Stomach smooth muscle (tissue), 2 donors: Measurements from ENCODE around the gene BMPR1A.
A peak's percentile ranks its signal among the peaks of the same experiment; 100 is the strongest.
"Not testable (repeated sequence)": the region's sequence is repeated elsewhere in the genome, so short reads cannot be mapped to it uniquely, and the experiment has no call there.

Experiments used
- H3K27ac ChIP-seq: one replicate; pipeline ENCODE4 v1.7.0; 2013; ENCODE audit warnings: mild to moderate bottlenecking, low read length, inconsistent platforms
- H3K27me3 ChIP-seq, 2 donors: one replicate each; pipeline ENCODE4 v1.7.0; 2013; ENCODE audit warnings: low read length in 2 of 2; ENCODE audit not compliant: insufficient read depth in 2 of 2, control insufficient read depth in 1 of 2
- H3K36me3 ChIP-seq, 2 donors: one replicate each; pipeline ENCODE4 v1.7.0; 2013; ENCODE audit warnings: low read length in 2 of 2; ENCODE audit not compliant: control insufficient read depth in 2 of 2, insufficient read depth in 2 of 2
- H3K4me1 ChIP-seq: one replicate; pipeline ENCODE4 v1.7.0; 2013; ENCODE audit warnings: low read length; ENCODE audit not compliant: control insufficient read depth, insufficient read depth
- H3K4me3 ChIP-seq, 2 donors: one replicate each; pipeline ENCODE4 v1.7.0; 2013; ENCODE audit warnings: low read length in 2 of 2
- H3K9ac ChIP-seq, 2 donors: one replicate each; pipeline ENCODE4 v1.7.0; 2013; ENCODE audit warnings: low read length in 2 of 2, mild to moderate bottlenecking in 1 of 2
- H3K9me3 ChIP-seq, 2 donors: one replicate each; pipeline ENCODE4 v1.7.0; 2013; ENCODE audit warnings: low read length in 2 of 2; ENCODE audit not compliant: control insufficient read depth in 2 of 2
- donor health status: healthy.
- donor health status: Pancreatic carcinoma.

Gene BMPR1A

GRCh38 chr10:86938260-86938659 lies 181.8 kb downstream of the BMPR1A start:
- Histone ChIP-seq H3K36me3 (peaks cover 0 to 2% of the 10 kb centered on the region in 2 donors), H3K4me3 (no peak overlapping the region), H3K4me1 (peaks cover 17% of the 10 kb centered on the region), H3K27me3 (peaks cover 0 to 14% of the 10 kb centered on the region in 2 donors), H3K9me3 (no peaks in the 10 kb centered on the region), H3K27ac (no peak overlapping the region), H3K9ac (no peak overlapping the region)

- H3K9me3 ChIP-seq, H3K9ac ChIP-seq, H3K36me3 ChIP-seq, H3K27ac ChIP-seq, H3K4me3 ChIP-seq: not testable (repeated sequence)
- H3K4me1 ChIP-seq: peaks cover 20% of the 10 kb centered on the region
- peaks cover 7 to 24% of the 10 kb centered on the region in 2 donors for H3K27me3 ChIP-seq
These were observed 183.7 kb downstream of the BMPR1A start for GRCh38 chr10:86940076-86940475.

DNA sequence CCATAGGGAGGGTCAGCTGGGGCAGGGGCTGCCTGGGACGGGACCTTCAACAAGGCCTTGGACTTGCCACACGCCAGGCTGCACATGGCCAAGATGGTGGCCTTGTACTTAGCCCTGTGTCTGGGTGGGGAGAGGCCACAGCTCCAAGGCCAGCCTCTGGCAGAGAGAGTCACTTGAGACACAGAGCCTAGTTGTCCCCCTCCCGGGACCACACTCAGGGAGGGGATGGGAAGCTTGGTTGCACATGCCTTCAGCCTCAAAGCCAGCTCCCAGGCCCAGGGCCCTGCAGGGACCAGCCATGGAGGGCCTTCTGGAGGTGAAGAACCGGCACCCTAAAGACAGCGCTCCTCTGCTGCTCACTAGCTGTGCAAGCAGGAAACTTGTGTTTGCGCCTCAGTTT lies 184.3 kb downstream of the BMPR1A start:
- Histone ChIP-seq H3K27ac (no peak overlapping the region), H3K27me3 (peaks cover 11 to 24% of the 10 kb centered on the region in 2 donors), H3K4me1 (peaks cover 26% of the 10 kb centered on the region), H3K9ac (no peak overlapping the region), H3K4me3 (no peak overlapping the region), H3K36me3 (peaks cover 0 to 2% of the 10 kb centered on the region in 2 donors), H3K9me3 (no peaks in the 10 kb centered on the region)

DNA sequence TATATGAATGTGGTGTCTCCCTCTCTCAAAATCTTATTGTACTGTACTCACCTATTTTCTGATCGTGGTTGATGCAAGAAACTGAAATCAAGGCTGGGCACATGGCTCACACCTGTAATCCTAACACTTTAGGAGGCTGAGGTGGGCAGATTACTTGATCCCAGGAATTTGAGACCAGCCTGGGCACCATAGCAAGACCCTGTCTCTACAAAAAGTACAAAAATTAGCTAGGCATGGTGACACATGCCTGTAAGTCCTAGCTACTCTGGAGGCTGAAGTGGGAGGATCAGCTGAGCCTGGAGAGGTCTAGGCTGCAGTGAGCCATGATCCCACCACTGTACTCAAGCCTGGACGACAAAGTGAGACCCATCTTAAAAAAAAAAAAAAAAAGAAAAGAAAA lies 185.0 kb downstream of the BMPR1A start:
- Histone ChIP-seq H3K9me3 (no peaks in the 10 kb centered on the region), H3K9ac (no peak overlapping the region), H3K27me3 (peaks cover 18 to 24% of the 10 kb centered on the region in 2 donors), H3K4me3 (no peak overlapping the region), H3K4me1 (peaks cover 32% of the 10 kb centered on the region), H3K36me3 (peaks cover 0 to under 1% of the 10 kb centered on the region in 2 donors), H3K27ac (no peak overlapping the region)

GRCh38 chr10:86941991-86942421 lies 185.6 kb downstream of the BMPR1A start:
- H3K4me3 ChIP-seq: peak overlapping the region in 1 of 2 donors; percentile 35
- H3K36me3 ChIP-seq: no peaks in the 10 kb centered on the region
- H3K4me1 ChIP-seq: peaks cover 33% of the 10 kb centered on the region
- H3K27ac ChIP-seq: no peak overlapping the region
- no peak overlapping the region for H3K9ac ChIP-seq
- no peaks in the 10 kb centered on the region for H3K9me3 ChIP-seq
- H3K27me3 ChIP-seq: peaks cover 21 to 27% of the 10 kb centered on the region in 2 donors

GRCh38 chr10:86942441-86943315 lies 186.3 kb downstream of the BMPR1A start:
- H3K27ac ChIP-seq: no peak overlapping the region
- H3K4me1 ChIP-seq: peaks cover 31% of the 10 kb centered on the region
- no peaks in the 10 kb centered on the region for H3K9me3 ChIP-seq
- no peaks in the 10 kb centered on the region for H3K36me3 ChIP-seq
- peak overlapping the region in 1 of 2 donors; percentile 35 for H3K4me3 ChIP-seq
- peaks cover 23 to 28% of the 10 kb centered on the region in 2 donors for H3K27me3 ChIP-seq
- H3K9ac ChIP-seq: no peak overlapping the region

DNA sequence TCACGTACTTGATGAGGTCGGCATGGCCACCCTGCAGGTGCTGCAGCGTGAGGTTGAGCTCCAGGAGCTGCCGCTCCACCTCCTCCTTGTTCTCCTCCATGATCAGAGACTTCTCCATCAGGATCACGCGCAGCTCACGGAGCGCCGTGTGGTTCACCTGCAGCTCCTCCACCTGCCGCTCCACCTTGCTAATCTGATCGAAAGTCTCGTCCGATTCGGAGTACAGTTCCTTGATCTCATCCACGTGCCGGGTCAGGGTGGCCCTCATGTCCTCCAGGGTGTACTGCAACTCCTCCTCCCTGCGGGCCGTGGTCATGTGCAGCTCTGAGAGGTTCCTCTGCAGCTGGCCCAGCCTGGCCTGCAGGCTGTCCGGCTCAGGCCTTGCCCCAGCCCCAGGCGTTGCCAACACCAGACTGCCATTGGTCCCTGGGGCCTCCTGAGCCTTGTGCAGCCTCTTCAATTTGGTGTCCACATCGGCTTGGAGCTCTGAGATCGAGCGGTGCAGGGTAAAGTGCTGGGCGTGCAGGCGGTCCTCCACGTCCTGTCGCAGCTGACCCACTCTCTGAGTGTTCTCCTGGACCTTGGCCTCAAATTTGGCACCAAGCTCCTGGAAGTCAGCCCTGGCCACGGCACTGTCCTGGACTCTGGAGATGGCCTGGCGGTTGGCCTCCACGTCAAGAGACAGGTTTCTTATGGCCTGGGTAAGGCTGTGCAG lies 187.1 kb downstream of the BMPR1A start:
- H3K9me3 ChIP-seq: no peaks in the 10 kb centered on the region
- H3K9ac ChIP-seq: no peak overlapping the region
- no peak overlapping the region for H3K27ac ChIP-seq
- H3K36me3 ChIP-seq: no peaks in the 10 kb centered on the region
- H3K4me3 ChIP-seq: no peak overlapping the region
- H3K4me1 ChIP-seq: peaks cover 30% of the 10 kb centered on the region
- H3K27me3 ChIP-seq: peaks cover 23 to 28% of the 10 kb centered on the region in 2 donors

GRCh38 chr10:86944031-86944419 lies 187.6 kb downstream of the BMPR1A start:
- Histone ChIP-seq H3K36me3 (no peaks in the 10 kb centered on the region), H3K9me3 (no peaks in the 10 kb centered on the region), H3K4me3 (no peak overlapping the region), H3K27me3 (peaks cover 23 to 28% of the 10 kb centered on the region in 2 donors), H3K4me1 (peaks cover 28% of the 10 kb centered on the region), H3K9ac (no peak overlapping the region), H3K27ac (no peak overlapping the region)

DNA sequence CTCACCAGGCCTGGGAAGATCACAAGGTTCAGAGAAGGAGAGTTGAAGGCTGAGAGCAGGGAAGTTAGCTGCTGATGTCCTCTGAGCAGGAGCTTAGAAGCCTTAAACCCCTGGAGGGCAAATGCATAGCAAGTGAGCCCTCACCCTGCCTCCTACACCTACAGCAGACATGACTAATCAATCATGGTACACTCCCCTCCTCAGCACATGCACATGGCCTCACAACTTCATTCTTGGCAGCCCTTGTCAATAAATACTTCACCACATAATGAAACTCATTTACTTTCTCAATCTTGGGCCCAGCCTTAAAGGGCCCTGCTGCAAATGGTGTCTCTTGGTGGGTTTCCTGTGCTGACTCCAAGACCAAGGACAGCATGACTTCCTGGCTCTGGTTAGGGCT lies 188.1 kb downstream of the BMPR1A start:
- Histone ChIP-seq H3K36me3 (no peaks in the 10 kb centered on the region), H3K4me3 (no peak overlapping the region), H3K27ac (no peak overlapping the region), H3K9me3 (no peaks in the 10 kb centered on the region), H3K4me1 (peaks cover 26% of the 10 kb centered on the region), H3K9ac (no peak overlapping the region), H3K27me3 (peaks cover 23 to 28% of the 10 kb centered on the region in 2 donors)

DNA sequence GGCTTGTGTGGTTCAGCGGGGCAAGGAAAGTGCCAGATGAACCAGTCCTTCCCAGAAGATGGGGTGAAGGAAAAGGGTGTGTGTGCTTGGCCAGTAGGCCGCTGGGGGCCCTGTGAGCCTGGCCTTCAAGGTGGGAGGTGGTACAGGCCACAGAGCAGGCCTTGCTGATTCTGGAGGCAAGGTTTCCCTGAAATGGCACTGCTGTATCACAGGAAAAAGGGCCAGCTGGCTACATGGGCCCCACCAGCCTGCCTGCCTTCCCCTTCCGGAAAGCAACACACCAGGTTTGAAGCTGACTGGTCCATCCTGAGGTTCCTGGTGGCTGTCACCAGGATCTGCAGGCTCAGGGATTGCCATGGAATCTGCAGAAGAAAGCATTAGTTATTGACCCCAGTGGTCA lies 188.5 kb downstream of the BMPR1A start:
- Histone ChIP-seq H3K9ac (no peak overlapping the region), H3K27me3 (peaks cover 23 to 28% of the 10 kb centered on the region in 2 donors), H3K4me3 (no peak overlapping the region), H3K9me3 (no peaks in the 10 kb centered on the region), H3K36me3 (no peaks in the 10 kb centered on the region), H3K27ac (no peak overlapping the region), H3K4me1 (peaks cover 22% of the 10 kb centered on the region)
